ENCODE results near the gene GAS2. TPM values are rescaled to one million over a fixed set of nuclear protein-coding genes. Genes with fewer than 3 reads are reported as not detected.
"Not testable (repeated sequence)": the region's sequence is repeated elsewhere in the genome, so short reads cannot be mapped to it uniquely, and the experiment has no call there.

GAS2 gene
- total and polyA plus RNA-seq, 2 donors (not counting 1 experiment from before 2014, with no cell fraction given) = 0.27 to 1.2 TPM

GRCh38 chr11:22640862-22641261, 25.5 kb upstream of the GAS2 start:
- TF ChIP-seq EZH2 (IDR thresholded peaks at IDR 0.05; ENCODE audit: low read length, missing control alignments) (no peak), CTCF (conservative IDR thresholded peaks at IDR 0.05 in 1 of 2, IDR thresholded peaks at IDR 0.05 in 1 of 2; ENCODE audit: low read depth in 1 of 2, low read length in 2 of 2) (no peak)
- Histone ChIP-seq H2AFZ (ENCODE audit: low read length) (no peak overlapping the region), H3K4me2 (ENCODE audit: extremely low read depth, insufficient read depth, low read length) (no peak overlapping the region), H3K9ac (ENCODE audit: insufficient read depth, low read length) (no peak overlapping the region), H3K27ac (ENCODE audit: insufficient read depth, low read length) (no peak overlapping the region), H3K36me3 (ENCODE audit: control insufficient read depth, insufficient read depth, low read length) (no peaks in the 10 kb centered on the region), H3K9me3 (ENCODE audit: control insufficient read depth, insufficient read depth, low read depth, low read length) (no peaks in the 10 kb centered on the region), H4K20me1 (ENCODE audit: control insufficient read depth, extremely low read depth, insufficient read depth, low read length) (no peaks in the 10 kb centered on the region), H3K4me3 (replicated peaks in 1 of 4; ENCODE audit: control extremely low read depth in 1 of 4, insufficient read depth in 1 of 4, low read depth in 3 of 4, low read length in 4 of 4) (no peak overlapping the region), H3K27me3 (ENCODE audit: control insufficient read depth, insufficient read depth, low read length) (no peaks in the 10 kb centered on the region), H3K79me2 (ENCODE audit: control insufficient read depth, insufficient read depth, low read length) (no peaks in the 10 kb centered on the region), H3K4me1 (ENCODE audit: control insufficient read depth, extremely low read depth, insufficient read depth, low read length) (no peaks in the 10 kb centered on the region)
- DNase-seq (ENCODE audit: low read depth in 2 of 2) = no peak

GRCh38 chr11:22641559-22641958, 24.9 kb upstream of the GAS2 start:
- H3K36me3 ChIP-seq (ENCODE audit: control insufficient read depth, insufficient read depth, low read length) = no peaks in the 10 kb centered on the region
- no peaks in the 10 kb centered on the region for H3K9me3 ChIP-seq (ENCODE audit: control insufficient read depth, insufficient read depth, low read depth, low read length)
- TF ChIP-seq EZH2 (IDR thresholded peaks at IDR 0.05; ENCODE audit: low read length, missing control alignments) (no peak), CTCF (conservative IDR thresholded peaks at IDR 0.05 in 1 of 2, IDR thresholded peaks at IDR 0.05 in 1 of 2; ENCODE audit: low read depth in 1 of 2, low read length in 2 of 2) (no peak)
- no peaks in the 10 kb centered on the region for H3K79me2 ChIP-seq (ENCODE audit: control insufficient read depth, insufficient read depth, low read length)
- H3K9ac ChIP-seq (ENCODE audit: insufficient read depth, low read length) = no peak overlapping the region
- no peaks in the 10 kb centered on the region for H3K4me1 ChIP-seq (ENCODE audit: control insufficient read depth, extremely low read depth, insufficient read depth, low read length)
- no peak overlapping the region for H2AFZ ChIP-seq (ENCODE audit: low read length)
- H3K27me3 ChIP-seq (ENCODE audit: control insufficient read depth, insufficient read depth, low read length) = no peaks in the 10 kb centered on the region
- H3K27ac ChIP-seq (ENCODE audit: insufficient read depth, low read length) = no peak overlapping the region
- no peak for DNase-seq (ENCODE audit: low read depth in 2 of 2)
- no peaks in the 10 kb centered on the region for H4K20me1 ChIP-seq (ENCODE audit: control insufficient read depth, extremely low read depth, insufficient read depth, low read length)
- no peak overlapping the region for H3K4me3 ChIP-seq (replicated peaks in 1 of 4; ENCODE audit: control extremely low read depth in 1 of 4, insufficient read depth in 1 of 4, low read depth in 3 of 4, low read length in 4 of 4)
- no peak overlapping the region for H3K4me2 ChIP-seq (ENCODE audit: extremely low read depth, insufficient read depth, low read length)

GRCh38 chr11:22652346-22652745, 14.1 kb upstream of the GAS2 start:
- not testable (repeated sequence) for H3K9me3 ChIP-seq (ENCODE audit: control insufficient read depth, insufficient read depth, low read depth, low read length); H3K4me1 ChIP-seq (ENCODE audit: control insufficient read depth, extremely low read depth, insufficient read depth, low read length); H3K36me3 ChIP-seq (ENCODE audit: control insufficient read depth, insufficient read depth, low read length); H3K4me3 ChIP-seq (replicated peaks in 1 of 4; ENCODE audit: control extremely low read depth in 1 of 4, insufficient read depth in 1 of 4, low read depth in 3 of 4, low read length in 4 of 4); H3K79me2 ChIP-seq (ENCODE audit: control insufficient read depth, insufficient read depth, low read length); DNase-seq (ENCODE audit: low read depth in 2 of 2); H4K20me1 ChIP-seq (ENCODE audit: control insufficient read depth, extremely low read depth, insufficient read depth, low read length); H3K27me3 ChIP-seq (ENCODE audit: control insufficient read depth, insufficient read depth, low read length); H3K4me2 ChIP-seq (ENCODE audit: extremely low read depth, insufficient read depth, low read length); H2AFZ ChIP-seq (ENCODE audit: low read length); H3K27ac ChIP-seq (ENCODE audit: insufficient read depth, low read length); H3K9ac ChIP-seq (ENCODE audit: insufficient read depth, low read length)

Measured in fibroblast of lung (primary cell).